Measurements from ENCODE around the gene MTA3.

The MTA3 gene

GRCh38 chr2:42693688-42694479, 125.5 kb downstream of the MTA3 start:
- TF ChIP-seq CTCF (IDR thresholded peaks at IDR 0.05; ENCODE audit: borderline replicate concordance, insufficient read depth, low read depth, low read length) = no peak
- no peak overlapping the region for H3K4me3 ChIP-seq (ENCODE audit: low read depth, low read length)

- no peak overlapping the region for H3K4me3 ChIP-seq (ENCODE audit: low read depth, low read length)
- TF ChIP-seq CTCF (IDR thresholded peaks at IDR 0.05; ENCODE audit: borderline replicate concordance, insufficient read depth, low read depth, low read length) = no peak
Measured at GRCh38 chr2:42696987-42697386, 128.6 kb downstream of the MTA3 start.

GRCh38 chr2:42698940-42699339, 130.5 kb downstream of the MTA3 start:
- no peak overlapping the region for H3K4me3 ChIP-seq (ENCODE audit: low read depth, low read length)
- no peak for TF ChIP-seq CTCF (IDR thresholded peaks at IDR 0.05; ENCODE audit: borderline replicate concordance, insufficient read depth, low read depth, low read length)

GRCh38 chr2:42706836-42707235, 138.4 kb downstream of the MTA3 start:
- no peak for TF ChIP-seq CTCF (IDR thresholded peaks at IDR 0.05; ENCODE audit: borderline replicate concordance, insufficient read depth, low read depth, low read length)

GRCh38 chr2:42708179-42708578, 139.7 kb downstream of the MTA3 start:
- TF ChIP-seq CTCF (IDR thresholded peaks at IDR 0.05; ENCODE audit: borderline replicate concordance, insufficient read depth, low read depth, low read length) = no peak
- no peak overlapping the region for H3K4me3 ChIP-seq (ENCODE audit: low read depth, low read length)

More at GRCh38 chr2:42706836-42707235, 138.4 kb downstream of the MTA3 start:
- no peak overlapping the region for H3K4me3 ChIP-seq (ENCODE audit: low read depth, low read length)

GRCh38 chr2:42711896-42712295, 143.5 kb downstream of the MTA3 start:
- no peak overlapping the region for H3K4me3 ChIP-seq (ENCODE audit: low read depth, low read length)
- TF ChIP-seq CTCF (IDR thresholded peaks at IDR 0.05; ENCODE audit: borderline replicate concordance, insufficient read depth, low read depth, low read length) = no peak

- TF ChIP-seq CTCF (IDR thresholded peaks at IDR 0.05; ENCODE audit: borderline replicate concordance, insufficient read depth, low read depth, low read length) = no peak
- no peak overlapping the region for H3K4me3 ChIP-seq (ENCODE audit: low read depth, low read length)
Measured at GRCh38 chr2:42712934-42713333, 144.5 kb downstream of the MTA3 start.

Measured in GM12875 (cell line).